Stimulated activated CD8-positive, alpha-beta memory T cell treated with anti-CD3 and anti-CD28 coated beads, Interleukin-12 subunit alpha, Interleukin-12 subunit beta, amount 100 ng/mL, for 1 hour (primary cell): ENCODE data around the gene ZFPM1.
"Not testable (repeated sequence)": the region's sequence is repeated elsewhere in the genome, so short reads cannot be mapped to it uniquely, and the experiment has no call there.

ENCODE experiments used
- DNase-seq: peaks from one replicate; pipeline ENCODE4 v3.0.0-alpha.2; 2020; ENCODE audit warnings: low read depth

ZFPM1 gene

GRCh38 chr16:88480829-88481228 is 27.7 kb downstream of the ZFPM1 start:
- DNase-seq: no peak

- no peak for DNase-seq
These were observed 28.8 kb downstream of the ZFPM1 start for GRCh38 chr16:88481851-88482250.

- no peak for DNase-seq
These were observed 29.7 kb downstream of the ZFPM1 start for GRCh38 chr16:88482630-88483391.

- no peak for DNase-seq
These were observed 30.2 kb downstream of the ZFPM1 start for GRCh38 chr16:88483392-88483641.

- DNase-seq: no peak
These were observed 31.7 kb downstream of the ZFPM1 start for GRCh38 chr16:88484505-88485365.

GRCh38 chr16:88485366-88485741 is 32.3 kb downstream of the ZFPM1 start:
- not testable (repeated sequence) for DNase-seq

- DNase-seq: no peak
These were observed 33.5 kb downstream of the ZFPM1 start for GRCh38 chr16:88486398-88487123.

GRCh38 chr16:88487124-88487432 is 34.0 kb downstream of the ZFPM1 start:
- DNase-seq: no peak

- DNase-seq: no peak
These were observed 35.1 kb downstream of the ZFPM1 start for GRCh38 chr16:88487920-88488851.

- DNase-seq: no peak
These were observed 36.2 kb downstream of the ZFPM1 start for GRCh38 chr16:88489163-88489741.

- no peak for DNase-seq
These were observed 38.0 kb downstream of the ZFPM1 start for GRCh38 chr16:88491001-88491559.

- DNase-seq: no peak
These were observed 38.7 kb downstream of the ZFPM1 start for GRCh38 chr16:88491560-88492310.

- no peak for DNase-seq
These were observed 40.8 kb downstream of the ZFPM1 start for GRCh38 chr16:88493879-88494278.

GRCh38 chr16:88494335-88495154 is 41.5 kb downstream of the ZFPM1 start:
- no peak for DNase-seq

- DNase-seq: no peak
These were observed 42.2 kb downstream of the ZFPM1 start for GRCh38 chr16:88495268-88495772.

- no peak for DNase-seq
These were observed 44.7 kb downstream of the ZFPM1 start for GRCh38 chr16:88497561-88498462.

GRCh38 chr16:88498576-88499208 is 45.6 kb downstream of the ZFPM1 start:
- no peak for DNase-seq

- DNase-seq: no peak
These were observed 46.2 kb downstream of the ZFPM1 start for GRCh38 chr16:88499292-88499691.
